Dermis blood vessel endothelial cell (primary cell): ENCODE measurements around the gene PPP1R3G. TPM values are rescaled to one million over a fixed set of nuclear protein-coding genes. Genes with fewer than 3 reads are reported as not detected.

Source experiments
- DNase-seq: peaks from one replicate; pipeline ENCODE4 v3.0.0; 2010
- total RNA-seq: library from RNA; depleted of rRNA; stranded (reverse); fragments of >200 nt; gene quantifications from 2 replicates; pipeline ENCODE4 v1.2.3, GENCODE V29; 2014

PPP1R3G gene
- total RNA-seq, 1 donor from 2014 or later = 0.85 TPM

- DNase-seq = no peak
These were observed 9.2 kb downstream of the PPP1R3G start for GRCh38 chr6:5094327-5094726.

- DNase-seq = no peak
These were observed 10.1 kb downstream of the PPP1R3G start for GRCh38 chr6:5095236-5095635.

GRCh38 chr6:5096482-5096881 lies 11.3 kb downstream of the PPP1R3G start:
- DNase-seq = no peak

- no peak for DNase-seq
These were observed 13.5 kb downstream of the PPP1R3G start for GRCh38 chr6:5098501-5099270.

GRCh38 chr6:5099537-5099936 lies 14.4 kb downstream of the PPP1R3G start:
- no peak for DNase-seq

- DNase-seq = no peak
These were observed 15.7 kb downstream of the PPP1R3G start for GRCh38 chr6:5100806-5101205.

GRCh38 chr6:5102267-5102970 lies 17.3 kb downstream of the PPP1R3G start:
- peak; percentile 23 for DNase-seq

- DNase-seq = no peak
These were observed 18.1 kb downstream of the PPP1R3G start for GRCh38 chr6:5103250-5103649.

GRCh38 chr6:5104667-5105066 lies 19.5 kb downstream of the PPP1R3G start:
- DNase-seq = no peak

- DNase-seq = no peak
These were observed 20.0 kb downstream of the PPP1R3G start for GRCh38 chr6:5105146-5105545.

- no peak for DNase-seq
These were observed 22.2 kb downstream of the PPP1R3G start for GRCh38 chr6:5107341-5107740.

- DNase-seq = no peak
These were observed 22.9 kb downstream of the PPP1R3G start for GRCh38 chr6:5108068-5108467.

GRCh38 chr6:5108536-5109150 lies 23.5 kb downstream of the PPP1R3G start:
- no peak for DNase-seq

GRCh38 chr6:5109436-5109835 lies 24.3 kb downstream of the PPP1R3G start:
- DNase-seq = no peak

- DNase-seq = no peak
These were observed 25.1 kb downstream of the PPP1R3G start for GRCh38 chr6:5110246-5110645.

- DNase-seq = no peak
These were observed 26.5 kb downstream of the PPP1R3G start for GRCh38 chr6:5111626-5112025.

- DNase-seq = no peak
These were observed 27.1 kb downstream of the PPP1R3G start for GRCh38 chr6:5112066-5112799.

- no peak for DNase-seq
These were observed 28.0 kb downstream of the PPP1R3G start for GRCh38 chr6:5113096-5113495.

- DNase-seq = no peak
These were observed 30.0 kb downstream of the PPP1R3G start for GRCh38 chr6:5115168-5115567.

GRCh38 chr6:5116243-5116991 lies 31.3 kb downstream of the PPP1R3G start:
- DNase-seq = peak; percentile 13

GRCh38 chr6:5119090-5119951 lies 34.2 kb downstream of the PPP1R3G start:
- no peak for DNase-seq
